Prostate gland (tissue), 2 donors: ENCODE results near the gene MB21D2.

Source experiments
- CTCF ChIP-seq, 4 experiments: fragments of 200-600 bp in 2 of 4; fragments of 450-650 bp in 2 of 4; sonication (generic) in 2 of 4; IDR thresholded peaks; 1 replicate in 3 of 4; 2 replicates in 1 of 4; pipeline ENCODE4 v1.5.1; 2016 to 2019; ENCODE audit warnings: antibody characterized with exemption in 4 of 4, mild to moderate bottlenecking in 2 of 4, moderate library complexity in 2 of 4
- POLR2A ChIP-seq: fragments of 450-650 bp; IDR thresholded peaks from one replicate; pipeline ENCODE4 v1.6.1; 2016; ENCODE audit warnings: antibody characterized with exemption, mild to moderate bottlenecking
- POLR2AphosphoS5 ChIP-seq: sonication (generic); formaldehyde crosslinking; IDR thresholded peaks from one replicate; pipeline ENCODE4 v1.6.1; 2017; ENCODE audit warnings: antibody characterized with exemption

DNA sequence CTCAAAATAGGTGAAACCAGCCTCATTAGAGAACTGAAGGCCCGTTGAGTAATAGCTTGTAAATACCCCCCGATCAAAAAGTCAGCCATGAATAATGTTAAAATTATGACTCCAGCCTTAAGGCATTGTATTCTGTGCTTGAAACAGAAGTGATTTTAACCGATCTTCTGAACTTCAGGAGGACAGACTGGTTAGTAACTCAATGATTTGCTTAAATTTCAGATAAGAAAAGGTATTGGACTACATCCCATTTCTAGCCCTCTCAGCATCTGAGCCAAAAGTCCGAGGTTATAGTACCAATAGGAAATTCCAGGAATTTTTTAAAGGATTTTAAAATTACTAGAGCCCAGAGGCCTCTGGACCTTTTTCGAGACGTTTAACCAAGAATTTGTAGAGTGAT lies 122.6 kb downstream of the MB21D2 start:
- TF ChIP-seq CTCF (IDR thresholded peaks at IDR 0.05) (no peak), POLR2A (no peak), POLR2AphosphoS5 (no peak)
